LNCAP (cell line): Measurements from ENCODE around the gene CCDC187.

ENCODE experiments used
- CTCF ChIP-seq: fragments of 450-650 bp; IDR thresholded peaks from 2 replicates; pipeline ENCODE4 v1.5.1; 2017; ENCODE audit warnings: mild to moderate bottlenecking

The CCDC187 gene

GRCh38 chr9:136299116-136299515, 4.8 kb downstream of the CCDC187 start:
- no peak for TF ChIP-seq CTCF

DNA sequence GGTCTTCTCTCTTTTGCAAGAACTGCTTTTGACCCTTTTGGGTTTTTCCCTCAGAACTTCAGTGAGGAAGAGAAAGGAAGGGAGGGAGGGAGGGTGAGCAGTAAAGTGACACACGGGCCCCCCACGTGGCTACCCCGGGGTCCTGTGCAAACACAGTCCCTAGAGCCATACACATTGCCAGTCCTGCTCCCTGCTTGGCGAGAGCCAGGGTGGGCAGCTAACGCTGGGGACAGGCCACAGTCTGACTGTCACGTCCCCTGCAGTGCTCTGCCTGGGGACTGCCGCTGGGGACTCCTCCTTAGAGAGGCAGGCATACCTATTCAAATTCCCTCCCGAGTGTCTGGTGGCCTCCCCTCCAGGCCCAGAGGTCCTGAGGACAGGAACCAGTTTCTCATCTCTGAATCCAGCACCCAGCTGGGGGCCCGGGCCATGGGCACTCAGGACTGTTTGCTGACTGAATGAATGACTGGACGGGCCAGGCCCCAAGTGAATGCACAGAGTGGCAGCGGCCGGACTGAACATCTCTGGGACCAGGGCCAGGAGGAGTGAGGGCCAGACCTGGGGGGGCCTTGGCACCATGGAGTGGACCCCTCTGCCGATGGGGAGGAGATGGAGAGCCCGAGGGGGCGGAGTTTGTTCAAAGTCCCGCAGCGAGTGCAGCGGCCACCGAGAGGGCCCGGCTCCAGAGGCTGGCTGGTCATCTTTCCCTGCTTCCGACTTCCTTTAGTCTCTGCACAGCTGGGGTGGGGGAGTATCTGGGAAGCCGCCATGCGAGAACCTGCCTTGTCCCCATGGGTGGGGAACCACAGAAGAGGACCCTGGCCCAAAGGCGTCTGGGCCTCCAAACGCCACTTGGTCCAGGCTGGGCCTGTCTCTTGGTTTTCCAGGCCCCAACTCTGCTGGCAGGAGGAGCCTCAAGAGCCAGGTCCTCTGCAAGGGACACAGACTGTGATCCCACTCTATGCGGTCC, 5.8 kb downstream of the CCDC187 start:
- no peak for TF ChIP-seq CTCF

- TF ChIP-seq CTCF, result no peak
Observed at GRCh38 chr9:136297016-136297691, 6.7 kb downstream of the CCDC187 start.

DNA sequence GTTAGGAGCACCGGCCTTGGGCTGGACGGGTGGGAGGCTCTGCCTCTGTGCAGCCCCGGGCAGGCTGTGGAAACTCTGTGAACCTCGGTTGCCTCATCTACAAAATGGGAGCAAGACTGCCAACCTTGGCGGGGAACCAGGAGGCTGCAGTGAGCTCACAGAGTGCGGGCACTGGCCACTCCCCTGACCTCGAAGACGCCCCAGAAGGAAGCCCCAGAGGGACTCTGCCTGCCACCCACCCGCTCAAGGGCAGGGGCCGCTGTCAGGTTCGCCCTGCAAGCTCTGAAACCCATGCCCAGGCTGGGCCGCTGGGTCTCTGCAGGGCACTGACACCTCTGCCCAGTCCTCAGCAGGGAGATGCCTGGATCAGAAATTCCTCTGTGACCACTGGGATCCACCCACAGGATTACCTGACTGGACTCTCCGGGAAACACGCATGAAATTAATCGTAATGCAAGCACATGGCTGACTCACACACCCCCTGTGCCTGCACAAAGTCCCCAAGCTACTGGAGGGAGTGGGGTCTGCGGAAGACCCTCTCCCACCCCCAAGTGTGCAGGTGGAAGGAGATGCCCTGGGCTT, 7.4 kb downstream of the CCDC187 start:
- TF ChIP-seq CTCF, result no peak

- TF ChIP-seq CTCF, result no peak
Observed at GRCh38 chr9:136295542-136296433, 8.1 kb downstream of the CCDC187 start.

GRCh38 chr9:136295055-136295454, 8.8 kb downstream of the CCDC187 start:
- TF ChIP-seq CTCF, result no peak

- TF ChIP-seq CTCF, result no peak
Observed at GRCh38 chr9:136294437-136294836, 9.5 kb downstream of the CCDC187 start.
